ENCODE data around the gene TMEM130.
"Not testable (repeated sequence)": the region's sequence is repeated elsewhere in the genome, so short reads cannot be mapped to it uniquely, and the experiment has no call there.

Gene TMEM130

DNA sequence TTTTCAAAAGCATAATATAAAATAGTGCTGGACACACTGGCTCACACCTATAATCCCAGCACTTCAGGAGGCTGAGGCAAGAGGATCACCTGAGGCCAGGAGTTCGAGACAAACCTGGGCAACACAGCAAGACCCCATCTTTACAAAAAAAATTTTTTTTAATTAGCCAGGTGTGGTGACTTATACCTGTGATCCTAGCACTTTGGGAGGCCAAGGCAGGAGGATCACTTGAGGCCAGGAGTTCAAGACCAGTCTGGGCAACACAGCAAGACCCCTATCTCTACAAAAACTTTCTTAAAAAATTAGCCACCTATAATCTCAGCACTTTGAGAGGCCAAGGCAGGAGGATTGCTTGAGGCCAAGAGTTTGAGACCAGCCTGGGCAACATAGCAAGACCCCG is 27.3 kb downstream of the TMEM130 start:
- not testable (repeated sequence) for DNase-seq (ENCODE audit: low read depth in 2 of 3, low spot score in 1 of 3)

GRCh38 chr7:98841179-98841997 is 28.4 kb downstream of the TMEM130 start:
- DNase-seq (ENCODE audit: low read depth in 2 of 3, low spot score in 1 of 3): peak; percentile 34 to 77 (median 46)

- DNase-seq (ENCODE audit: low read depth in 2 of 3, low spot score in 1 of 3): no peak
Observed at GRCh38 chr7:98840722-98841121, 29.1 kb downstream of the TMEM130 start.

DNA sequence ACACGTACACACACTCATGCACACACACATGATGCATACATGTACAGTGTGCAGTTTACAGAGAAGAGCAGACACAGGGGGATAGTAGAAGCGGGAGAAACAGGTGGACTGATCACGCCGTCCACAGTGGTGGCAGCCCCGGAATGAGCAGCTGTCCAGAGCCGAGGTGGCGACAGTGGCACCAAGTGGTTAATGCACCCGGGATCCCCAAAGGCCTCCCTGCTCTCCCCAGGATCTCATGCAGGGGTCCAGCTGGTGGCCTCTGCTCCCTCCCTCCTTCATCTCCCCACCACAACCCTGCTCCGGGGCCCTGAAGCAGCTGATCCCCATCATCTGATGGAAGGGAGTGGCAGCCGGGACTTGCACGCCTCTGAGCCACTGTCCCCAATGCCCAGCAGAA is 29.7 kb downstream of the TMEM130 start:
- DNase-seq (ENCODE audit: low read depth in 2 of 3, low spot score in 1 of 3): no peak

DNA sequence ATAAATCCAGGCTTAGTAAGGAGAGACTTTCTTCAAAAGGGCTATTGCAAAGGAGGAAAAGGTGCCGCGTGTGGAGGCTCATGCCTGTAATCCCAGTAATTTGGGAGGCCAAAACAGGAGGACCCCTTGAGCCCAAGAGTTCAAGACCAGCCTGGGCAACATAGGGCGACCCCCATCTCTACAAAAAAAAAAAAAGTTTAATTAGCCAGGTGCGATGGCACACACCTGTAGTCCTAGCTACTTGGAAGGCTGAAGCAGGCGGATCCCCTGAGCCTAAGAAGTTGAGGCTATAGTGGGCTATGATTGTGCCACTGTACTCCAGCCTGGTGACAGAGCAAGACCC is 32.2 kb downstream of the TMEM130 start:
- no peak for DNase-seq (ENCODE audit: low read depth in 2 of 3, low spot score in 1 of 3)

DNA sequence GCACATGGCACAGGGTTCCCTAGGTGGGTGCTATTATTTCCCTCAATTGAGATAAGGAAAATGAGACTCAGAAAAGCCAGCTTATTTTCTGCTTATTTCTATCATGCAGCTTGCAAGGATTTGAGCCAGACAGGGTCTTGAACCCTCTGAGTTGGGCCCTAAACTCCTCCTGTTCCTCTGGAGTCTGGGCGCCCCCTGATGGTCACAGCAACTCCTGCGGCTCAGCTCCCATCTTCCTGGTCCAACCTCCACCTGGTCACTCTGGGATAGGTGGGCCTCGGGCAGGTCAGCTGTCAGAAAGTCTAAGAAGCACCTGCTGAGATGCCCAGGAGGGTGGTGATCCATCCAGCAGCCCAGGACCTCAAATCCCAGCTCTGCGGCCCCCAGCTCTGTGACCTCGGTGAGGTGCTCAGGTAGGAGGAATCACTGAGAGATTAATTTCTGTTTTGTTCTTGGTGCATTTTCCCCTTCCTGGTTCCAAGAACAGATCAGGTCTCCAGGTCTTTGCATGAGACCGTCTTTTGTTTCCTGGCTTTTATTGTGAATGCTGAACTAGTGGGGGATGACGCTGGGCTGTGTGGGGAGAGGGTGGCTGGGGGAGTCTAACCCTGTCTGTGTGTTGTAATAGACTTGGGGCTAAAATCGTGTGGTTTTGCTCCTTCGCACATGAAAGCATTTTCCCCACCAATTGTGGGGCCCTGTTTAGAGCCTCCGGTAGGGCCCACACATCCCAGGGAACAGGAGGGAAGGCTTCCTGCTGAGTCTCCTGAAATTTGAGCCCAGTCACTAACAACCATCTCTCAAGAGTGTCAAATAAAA is 32.8 kb downstream of the TMEM130 start:
- DNase-seq (ENCODE audit: low read depth in 2 of 3, low spot score in 1 of 3): peak in 2 of 3 donors; percentile 16 to 24

DNA sequence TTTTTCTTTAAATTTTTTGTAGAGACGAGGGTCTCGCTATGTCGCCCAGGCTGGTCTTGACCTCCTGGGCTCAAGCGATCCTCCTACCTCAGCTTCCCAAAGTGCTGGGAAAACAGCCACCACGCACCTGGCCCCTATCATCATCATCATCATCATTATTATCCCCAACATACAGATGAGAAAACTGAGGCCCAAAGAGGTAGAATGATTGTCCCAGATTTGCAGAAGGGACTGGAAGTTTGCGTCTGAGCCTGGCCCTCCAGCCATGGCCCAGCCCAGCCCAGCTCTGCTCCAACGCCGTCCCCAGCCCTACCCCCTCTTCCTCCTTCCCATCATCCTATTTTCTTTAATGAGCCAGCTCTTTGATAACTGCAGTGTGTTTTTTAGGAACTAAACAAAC is 34.9 kb downstream of the TMEM130 start:
- no peak for DNase-seq (ENCODE audit: low read depth in 2 of 3, low spot score in 1 of 3)

DNA sequence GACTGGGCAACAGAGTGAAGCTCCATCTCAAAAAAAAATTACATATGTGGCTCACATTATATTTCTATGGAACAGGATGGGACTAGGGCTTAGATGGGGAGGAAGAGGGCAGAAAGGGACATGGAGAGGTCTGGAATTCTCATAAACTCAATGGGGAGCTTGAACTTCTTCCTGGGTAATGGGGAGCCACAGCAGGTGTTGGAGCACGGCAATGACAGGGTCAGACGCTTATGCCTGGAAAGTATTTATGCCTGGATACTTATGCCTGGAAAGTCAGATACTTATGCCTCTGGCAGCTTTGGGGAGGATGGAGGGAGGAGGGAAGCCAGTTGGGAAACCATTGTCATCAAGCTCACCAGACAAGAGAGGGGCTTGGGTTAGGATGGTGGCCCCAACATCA is 36.8 kb downstream of the TMEM130 start:
- no peak for DNase-seq (ENCODE audit: low read depth in 2 of 3, low spot score in 1 of 3)

GRCh38 chr7:98831641-98832221 is 38.1 kb downstream of the TMEM130 start:
- DNase-seq (ENCODE audit: low read depth in 2 of 3, low spot score in 1 of 3): peak; percentile 30 to 44 (median 30)

GRCh38 chr7:98830972-98831548 is 38.8 kb downstream of the TMEM130 start:
- no peak for DNase-seq (ENCODE audit: low read depth in 2 of 3, low spot score in 1 of 3)

DNA sequence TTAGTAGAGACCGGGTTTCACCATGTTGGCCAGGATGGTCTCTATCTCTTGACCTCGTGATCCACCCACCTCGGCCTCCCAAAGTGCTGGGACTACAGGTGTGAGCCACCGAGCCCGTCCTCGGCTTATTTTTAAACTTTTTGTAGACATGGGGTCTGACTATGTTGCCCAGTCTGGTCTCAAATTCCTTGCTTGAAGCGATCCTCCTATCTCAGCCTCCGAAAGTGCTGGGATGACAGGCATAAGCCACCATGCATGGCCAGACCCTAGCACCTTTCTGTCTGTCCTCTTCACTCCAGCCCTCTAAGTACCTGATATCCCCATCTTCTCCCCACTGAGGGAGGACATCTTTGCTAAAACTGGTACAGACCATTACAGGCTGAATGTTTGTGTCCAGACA is 41.4 kb downstream of the TMEM130 start:
- DNase-seq (ENCODE audit: low read depth in 2 of 3, low spot score in 1 of 3): no peak

DNA sequence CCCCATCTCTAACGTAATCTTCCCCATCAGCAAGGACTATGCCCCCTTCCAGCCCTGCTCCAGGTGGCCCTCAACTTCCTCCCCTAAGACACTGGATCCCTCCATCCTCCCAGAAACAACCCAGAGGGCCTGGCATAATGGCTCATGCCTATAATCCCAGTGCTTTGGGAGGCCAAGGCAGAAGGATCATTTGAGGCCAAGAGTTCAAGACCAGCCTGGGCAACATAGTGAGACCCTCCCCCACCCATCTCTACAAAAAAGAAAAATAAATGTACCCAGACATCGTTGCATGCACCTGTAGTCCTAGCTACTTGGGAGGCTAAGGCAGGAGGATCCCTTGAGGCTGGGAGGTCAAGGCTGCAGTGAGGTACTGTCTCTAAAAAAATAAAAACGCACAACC is 42.6 kb downstream of the TMEM130 start:
- no peak for DNase-seq (ENCODE audit: low read depth in 2 of 3, low spot score in 1 of 3)

DNA sequence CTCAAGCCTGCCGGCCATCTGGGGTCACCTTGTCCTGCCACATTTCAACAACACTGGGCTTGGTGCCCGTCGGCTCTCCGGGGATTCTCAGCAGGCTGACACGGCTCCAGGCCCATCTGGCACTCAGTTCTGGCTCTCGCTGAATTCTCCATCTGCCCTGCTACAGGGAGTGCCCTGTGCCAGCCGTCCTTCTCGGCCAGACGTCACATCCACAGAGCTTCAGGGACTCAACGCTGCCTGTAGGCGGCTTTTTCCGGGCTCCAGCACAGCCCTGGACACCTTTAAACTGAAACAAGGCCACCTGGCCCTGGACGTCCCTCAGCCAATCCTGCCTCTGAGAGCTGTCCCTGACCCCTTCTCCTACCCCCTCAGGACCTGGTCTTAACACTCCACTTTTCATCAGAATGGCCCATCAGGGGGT is 43.0 kb downstream of the TMEM130 start:
- no peak for DNase-seq (ENCODE audit: low read depth in 2 of 3, low spot score in 1 of 3)

GRCh38 chr7:98826387-98826786 is 43.4 kb downstream of the TMEM130 start:
- DNase-seq (ENCODE audit: low read depth in 2 of 3, low spot score in 1 of 3): no peak

GRCh38 chr7:98823226-98823625 is 46.6 kb downstream of the TMEM130 start:
- DNase-seq (ENCODE audit: low read depth in 2 of 3, low spot score in 1 of 3): no peak

GRCh38 chr7:98821348-98821747 is 48.5 kb downstream of the TMEM130 start:
- DNase-seq (ENCODE audit: low read depth in 2 of 3, low spot score in 1 of 3): no peak

GRCh38 chr7:98816967-98817710 is 52.7 kb downstream of the TMEM130 start:
- DNase-seq (ENCODE audit: low read depth in 2 of 3, low spot score in 1 of 3): no peak

- no peak for DNase-seq (ENCODE audit: low read depth in 2 of 3, low spot score in 1 of 3)
Observed at GRCh38 chr7:98816241-98816640, 53.6 kb downstream of the TMEM130 start.

DNA sequence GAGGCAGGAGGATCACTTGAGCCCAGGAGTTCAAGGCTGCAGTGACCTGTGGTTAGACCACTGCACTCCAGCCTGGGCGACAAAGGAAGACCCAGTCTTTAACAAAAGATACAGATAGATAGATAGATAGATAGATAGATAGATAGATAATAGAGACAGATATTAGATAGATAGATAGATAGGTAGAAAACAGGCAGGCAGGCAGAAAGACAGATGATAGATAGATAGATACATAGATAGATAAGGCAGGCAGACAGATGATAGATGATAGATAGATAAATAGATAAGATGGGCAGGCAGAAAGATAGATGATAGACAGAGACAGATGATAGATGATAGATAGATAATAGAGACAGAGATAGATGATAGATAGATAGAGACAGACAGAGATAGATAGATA is 54.5 kb downstream of the TMEM130 start:
- no peak for DNase-seq (ENCODE audit: low read depth in 2 of 3, low spot score in 1 of 3)

DNA sequence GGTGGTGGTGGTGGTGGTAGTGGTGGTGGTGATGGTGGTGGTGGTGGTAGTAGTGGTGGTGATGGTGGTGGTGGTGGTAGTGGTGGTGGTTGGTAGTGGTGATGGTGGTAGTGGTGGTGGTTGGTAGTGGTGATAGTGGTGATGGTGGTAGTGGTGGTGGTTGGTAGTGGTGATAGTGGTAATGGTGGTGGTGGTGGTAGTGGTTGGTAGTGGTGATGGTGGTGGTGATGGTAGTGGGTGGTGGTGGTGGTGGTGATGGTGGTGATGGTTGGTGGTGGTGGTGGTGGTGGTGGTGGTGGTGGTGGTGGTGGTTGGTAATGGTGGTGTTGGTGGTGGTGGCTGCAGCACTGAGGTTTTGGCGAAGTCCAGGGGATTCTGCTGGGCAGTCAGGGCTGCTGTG is 58.5 kb downstream of the TMEM130 start:
- no peak for DNase-seq (ENCODE audit: low read depth in 2 of 3, low spot score in 1 of 3)

Data from stimulated activated CD4-positive, alpha-beta T cell treated with anti-CD3 and anti-CD28 coated beads, Interleukin-12 subunit alpha, Interleukin-12 subunit beta, amount 100 ng/mL, for 48 hours (primary cell).